ENCODE data around the gene PUDP.

DNA sequence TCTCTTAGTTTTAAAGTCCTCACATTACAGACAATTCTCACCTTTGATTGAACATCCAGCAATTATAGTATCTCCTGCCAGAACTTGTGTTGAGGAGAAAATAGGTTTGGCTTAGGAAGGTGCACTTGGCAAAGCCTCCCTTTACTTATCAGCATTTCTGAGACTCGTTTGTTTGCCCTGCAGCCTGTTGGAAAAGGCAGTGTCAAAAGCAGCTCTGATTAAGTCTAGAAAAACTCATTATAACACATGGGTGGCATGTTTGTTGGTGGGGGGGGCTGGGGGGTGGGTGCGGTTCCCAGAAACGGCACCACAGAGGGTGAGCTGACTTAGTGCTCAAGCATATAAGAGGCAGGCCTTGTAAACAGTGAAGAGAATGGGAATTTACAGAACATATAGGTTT lies 21.7 kb upstream of the PUDP start:
- no peak for TF ChIP-seq CBX3 (IDR thresholded peaks at IDR 0.05; ENCODE audit: low read depth)
- no peak for TF ChIP-seq POLR2A (IDR thresholded peaks at IDR 0.05; ENCODE audit: borderline replicate concordance, extremely low read depth, insufficient read depth, insufficient read length)
- TF ChIP-seq, protein P1, sequence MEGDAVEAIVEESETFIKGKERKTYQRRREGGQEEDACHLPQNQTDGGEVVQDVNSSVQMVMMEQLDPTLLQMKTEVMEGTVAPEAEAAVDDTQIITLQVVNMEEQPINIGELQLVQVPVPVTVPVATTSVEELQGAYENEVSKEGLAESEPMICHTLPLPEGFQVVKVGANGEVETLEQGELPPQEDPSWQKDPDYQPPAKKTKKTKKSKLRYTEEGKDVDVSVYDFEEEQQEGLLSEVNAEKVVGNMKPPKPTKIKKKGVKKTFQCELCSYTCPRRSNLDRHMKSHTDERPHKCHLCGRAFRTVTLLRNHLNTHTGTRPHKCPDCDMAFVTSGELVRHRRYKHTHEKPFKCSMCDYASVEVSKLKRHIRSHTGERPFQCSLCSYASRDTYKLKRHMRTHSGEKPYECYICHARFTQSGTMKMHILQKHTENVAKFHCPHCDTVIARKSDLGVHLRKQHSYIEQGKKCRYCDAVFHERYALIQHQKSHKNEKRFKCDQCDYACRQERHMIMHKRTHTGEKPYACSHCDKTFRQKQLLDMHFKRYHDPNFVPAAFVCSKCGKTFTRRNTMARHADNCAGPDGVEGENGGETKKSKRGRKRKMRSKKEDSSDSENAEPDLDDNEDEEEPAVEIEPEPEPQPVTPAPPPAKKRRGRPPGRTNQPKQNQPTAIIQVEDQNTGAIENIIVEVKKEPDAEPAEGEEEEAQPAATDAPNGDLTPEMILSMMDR (IDR thresholded peaks at IDR 0.05 in 2 of 3, conservative IDR thresholded peaks at IDR 0.05 in 1 of 3; ENCODE audit: borderline replicate concordance in 1 of 3, insufficient read depth in 1 of 3, low read depth in 2 of 3, low read length in 2 of 3), result no peak
- no peak for TF ChIP-seq ATF3 (IDR thresholded peaks at IDR 0.05)
- TF ChIP-seq, protein P2, sequence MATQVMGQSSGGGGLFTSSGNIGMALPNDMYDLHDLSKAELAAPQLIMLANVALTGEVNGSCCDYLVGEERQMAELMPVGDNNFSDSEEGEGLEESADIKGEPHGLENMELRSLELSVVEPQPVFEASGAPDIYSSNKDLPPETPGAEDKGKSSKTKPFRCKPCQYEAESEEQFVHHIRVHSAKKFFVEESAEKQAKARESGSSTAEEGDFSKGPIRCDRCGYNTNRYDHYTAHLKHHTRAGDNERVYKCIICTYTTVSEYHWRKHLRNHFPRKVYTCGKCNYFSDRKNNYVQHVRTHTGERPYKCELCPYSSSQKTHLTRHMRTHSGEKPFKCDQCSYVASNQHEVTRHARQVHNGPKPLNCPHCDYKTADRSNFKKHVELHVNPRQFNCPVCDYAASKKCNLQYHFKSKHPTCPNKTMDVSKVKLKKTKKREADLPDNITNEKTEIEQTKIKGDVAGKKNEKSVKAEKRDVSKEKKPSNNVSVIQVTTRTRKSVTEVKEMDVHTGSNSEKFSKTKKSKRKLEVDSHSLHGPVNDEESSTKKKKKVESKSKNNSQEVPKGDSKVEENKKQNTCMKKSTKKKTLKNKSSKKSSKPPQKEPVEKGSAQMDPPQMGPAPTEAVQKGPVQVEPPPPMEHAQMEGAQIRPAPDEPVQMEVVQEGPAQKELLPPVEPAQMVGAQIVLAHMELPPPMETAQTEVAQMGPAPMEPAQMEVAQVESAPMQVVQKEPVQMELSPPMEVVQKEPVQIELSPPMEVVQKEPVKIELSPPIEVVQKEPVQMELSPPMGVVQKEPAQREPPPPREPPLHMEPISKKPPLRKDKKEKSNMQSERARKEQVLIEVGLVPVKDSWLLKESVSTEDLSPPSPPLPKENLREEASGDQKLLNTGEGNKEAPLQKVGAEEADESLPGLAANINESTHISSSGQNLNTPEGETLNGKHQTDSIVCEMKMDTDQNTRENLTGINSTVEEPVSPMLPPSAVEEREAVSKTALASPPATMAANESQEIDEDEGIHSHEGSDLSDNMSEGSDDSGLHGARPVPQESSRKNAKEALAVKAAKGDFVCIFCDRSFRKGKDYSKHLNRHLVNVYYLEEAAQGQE (IDR thresholded peaks at IDR 0.05; ENCODE audit: low read depth), result no peak
- TF ChIP-seq, protein P3, sequence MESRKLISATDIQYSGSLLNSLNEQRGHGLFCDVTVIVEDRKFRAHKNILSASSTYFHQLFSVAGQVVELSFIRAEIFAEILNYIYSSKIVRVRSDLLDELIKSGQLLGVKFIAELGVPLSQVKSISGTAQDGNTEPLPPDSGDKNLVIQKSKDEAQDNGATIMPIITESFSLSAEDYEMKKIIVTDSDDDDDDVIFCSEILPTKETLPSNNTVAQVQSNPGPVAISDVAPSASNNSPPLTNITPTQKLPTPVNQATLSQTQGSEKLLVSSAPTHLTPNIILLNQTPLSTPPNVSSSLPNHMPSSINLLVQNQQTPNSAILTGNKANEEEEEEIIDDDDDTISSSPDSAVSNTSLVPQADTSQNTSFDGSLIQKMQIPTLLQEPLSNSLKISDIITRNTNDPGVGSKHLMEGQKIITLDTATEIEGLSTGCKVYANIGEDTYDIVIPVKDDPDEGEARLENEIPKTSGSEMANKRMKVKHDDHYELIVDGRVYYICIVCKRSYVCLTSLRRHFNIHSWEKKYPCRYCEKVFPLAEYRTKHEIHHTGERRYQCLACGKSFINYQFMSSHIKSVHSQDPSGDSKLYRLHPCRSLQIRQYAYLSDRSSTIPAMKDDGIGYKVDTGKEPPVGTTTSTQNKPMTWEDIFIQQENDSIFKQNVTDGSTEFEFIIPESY (IDR thresholded peaks at IDR 0.05; ENCODE audit: extremely low read depth, insufficient replicate concordance, low read length), result no peak
- no peak for TF ChIP-seq YY1 (IDR thresholded peaks at IDR 0.05; ENCODE audit: extremely low read depth, insufficient replicate concordance, low read depth, low read length)
- no peak for TF ChIP-seq EZH2phosphoT487 (IDR thresholded peaks at IDR 0.05; ENCODE audit: borderline replicate concordance)

Measured in HCT116 (cell line).